ENCODE data around the gene AP2B1.

Gene AP2B1

DNA sequence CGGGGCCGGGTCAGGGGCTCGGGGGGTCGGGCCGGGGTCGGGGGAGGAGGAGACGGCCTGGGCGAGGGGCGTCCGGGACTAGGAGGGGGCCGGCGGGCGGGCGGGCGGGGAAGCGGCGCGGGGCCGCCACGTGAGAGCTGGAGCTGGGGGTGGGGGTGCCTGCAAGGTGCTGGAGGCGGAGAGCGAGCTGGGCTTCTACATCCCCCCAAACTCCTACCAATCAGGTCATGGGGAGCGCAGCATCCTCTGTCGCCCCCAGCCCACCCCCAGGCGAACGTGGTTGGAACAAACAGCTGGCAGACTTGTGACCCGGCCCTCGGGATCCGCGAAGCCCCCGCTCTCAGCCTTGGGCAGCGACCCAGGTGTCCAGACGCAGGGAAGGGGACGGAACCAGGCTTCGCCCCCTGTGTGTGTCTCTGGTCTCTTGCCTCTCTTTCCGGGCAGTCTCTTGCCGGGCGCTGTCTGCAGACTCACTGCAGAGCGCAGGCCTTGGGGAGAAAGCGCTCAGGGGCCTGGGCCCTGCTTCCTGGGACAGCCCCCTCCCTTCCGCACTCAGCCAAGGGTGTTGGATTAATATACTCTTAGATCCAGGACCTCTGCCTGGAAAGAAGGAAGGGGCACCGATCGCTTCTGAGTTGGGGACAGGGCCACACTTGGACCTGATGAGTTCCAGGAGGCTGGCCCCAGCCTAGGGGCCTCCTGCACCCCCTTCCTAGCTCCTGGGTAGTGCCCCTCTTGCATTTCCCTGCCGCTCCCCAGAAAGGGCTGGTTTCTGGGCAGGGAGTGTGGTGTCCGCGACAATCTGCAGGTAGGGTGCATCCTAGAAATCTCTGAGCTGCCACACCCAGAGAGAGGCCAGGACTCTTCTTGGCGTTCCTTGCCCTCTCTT lies 145.0 kb downstream of the AP2B1 start:
- DNase-seq = no peak

DNA sequence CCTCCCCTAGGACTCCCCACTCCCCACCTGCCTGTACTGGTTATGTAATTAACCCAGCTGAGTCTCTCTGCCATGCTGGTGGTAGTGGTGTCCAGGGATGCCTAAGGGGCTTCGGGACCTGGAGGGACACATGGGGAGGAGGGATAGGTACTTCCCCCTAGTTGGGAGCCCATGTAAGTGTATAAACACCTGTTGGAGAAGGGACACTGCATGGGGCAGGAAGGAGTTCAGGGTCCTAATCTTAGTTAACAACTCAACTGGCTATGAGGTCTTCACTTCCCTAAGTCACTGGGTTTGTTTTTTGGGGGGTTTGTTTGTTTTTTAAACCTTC lies 145.6 kb downstream of the AP2B1 start:
- no peak for DNase-seq

GRCh38 chr17:35733366-35733765 lies 146.2 kb downstream of the AP2B1 start:
- DNase-seq = no peak

GRCh38 chr17:35734396-35734795 lies 147.3 kb downstream of the AP2B1 start:
- no peak for DNase-seq

DNA sequence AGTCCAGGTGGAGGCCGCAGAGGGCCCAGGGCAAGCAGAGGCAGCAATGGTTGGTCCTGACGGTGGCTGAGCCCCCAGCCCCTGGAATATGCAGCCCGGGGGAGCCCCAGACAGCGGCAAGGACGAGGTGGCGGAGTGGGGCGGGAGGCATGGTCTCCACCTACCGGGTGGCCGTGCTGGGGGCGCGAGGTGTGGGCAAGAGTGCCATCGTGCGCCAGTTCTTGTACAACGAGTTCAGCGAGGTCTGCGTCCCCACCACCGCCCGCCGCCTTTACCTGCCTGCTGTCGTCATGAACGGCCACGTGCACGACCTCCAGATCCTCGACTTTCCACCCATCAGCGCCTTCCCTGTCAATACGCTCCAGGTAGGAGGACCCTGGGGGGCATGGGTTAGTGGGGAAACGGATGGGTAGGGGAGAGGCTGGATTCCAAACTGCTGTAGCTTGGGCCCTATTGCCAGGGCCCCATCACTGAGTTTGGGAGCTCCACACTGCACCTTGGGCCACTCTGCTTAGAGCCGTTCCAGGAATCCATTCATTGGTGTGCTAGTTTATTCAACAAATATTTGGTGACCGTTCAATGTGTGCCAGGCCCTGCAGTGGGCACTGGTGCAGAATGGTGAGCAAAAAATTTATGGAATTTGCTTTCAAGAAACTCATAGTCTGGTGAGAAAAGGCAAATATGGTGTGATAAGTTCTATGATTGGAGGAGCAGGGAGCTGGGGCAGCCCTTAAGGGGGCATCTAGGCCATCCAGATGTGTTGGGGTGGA lies 148.1 kb downstream of the AP2B1 start:
- no peak for DNase-seq

DNA sequence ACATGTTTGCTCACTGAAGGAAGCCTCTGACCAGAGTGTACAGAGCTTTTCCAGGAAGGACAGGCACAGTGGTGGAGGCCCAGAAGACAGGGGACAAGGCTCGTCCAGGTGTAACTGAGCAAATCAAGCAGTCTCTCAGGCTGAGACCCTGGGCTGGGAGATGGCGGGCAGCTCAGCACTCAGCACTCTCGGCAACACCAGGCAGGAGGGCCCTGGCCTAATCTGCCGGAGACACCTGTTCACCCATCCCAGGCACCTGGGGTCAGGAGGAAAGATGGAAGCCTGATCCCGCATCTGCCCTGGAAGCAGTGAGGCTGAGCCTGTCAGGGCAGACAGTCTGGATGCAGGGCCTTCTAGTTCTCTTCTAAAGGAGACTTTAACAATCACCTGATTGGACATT lies 149.1 kb downstream of the AP2B1 start:
- no peak for DNase-seq

DNA sequence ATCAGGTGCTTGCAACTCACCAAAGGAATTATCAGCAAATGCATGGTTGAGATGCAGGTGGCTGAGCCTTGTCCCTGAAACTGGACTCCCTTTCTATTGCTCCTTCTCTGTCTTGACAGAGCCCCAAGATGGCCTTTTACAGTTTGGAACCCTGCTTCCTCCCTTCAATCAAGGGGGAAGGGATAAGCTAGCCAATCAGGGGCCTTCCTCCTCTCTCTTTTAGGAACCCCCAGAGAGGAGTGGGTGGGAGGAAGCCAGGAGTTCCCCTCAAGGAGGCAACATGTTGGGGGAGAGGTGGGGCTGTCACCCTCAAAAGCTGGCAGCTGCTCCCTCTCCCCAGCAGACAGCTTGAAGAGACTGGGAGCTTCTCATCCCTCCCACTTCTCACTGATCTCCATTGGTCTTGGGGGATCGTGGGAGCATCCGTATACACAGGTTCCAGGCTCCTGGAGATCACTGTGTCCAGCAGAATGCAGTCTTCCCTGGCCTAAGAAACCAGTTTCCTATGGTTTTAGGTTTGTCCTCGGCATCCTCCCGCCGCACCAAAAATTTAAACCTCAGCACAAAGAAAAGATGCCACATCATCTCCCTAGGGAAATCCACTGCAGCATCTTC lies 151.5 kb downstream of the AP2B1 start:
- no peak for DNase-seq

- no peak for DNase-seq
Measured at GRCh38 chr17:35740216-35740615, 153.1 kb downstream of the AP2B1 start.

DNA sequence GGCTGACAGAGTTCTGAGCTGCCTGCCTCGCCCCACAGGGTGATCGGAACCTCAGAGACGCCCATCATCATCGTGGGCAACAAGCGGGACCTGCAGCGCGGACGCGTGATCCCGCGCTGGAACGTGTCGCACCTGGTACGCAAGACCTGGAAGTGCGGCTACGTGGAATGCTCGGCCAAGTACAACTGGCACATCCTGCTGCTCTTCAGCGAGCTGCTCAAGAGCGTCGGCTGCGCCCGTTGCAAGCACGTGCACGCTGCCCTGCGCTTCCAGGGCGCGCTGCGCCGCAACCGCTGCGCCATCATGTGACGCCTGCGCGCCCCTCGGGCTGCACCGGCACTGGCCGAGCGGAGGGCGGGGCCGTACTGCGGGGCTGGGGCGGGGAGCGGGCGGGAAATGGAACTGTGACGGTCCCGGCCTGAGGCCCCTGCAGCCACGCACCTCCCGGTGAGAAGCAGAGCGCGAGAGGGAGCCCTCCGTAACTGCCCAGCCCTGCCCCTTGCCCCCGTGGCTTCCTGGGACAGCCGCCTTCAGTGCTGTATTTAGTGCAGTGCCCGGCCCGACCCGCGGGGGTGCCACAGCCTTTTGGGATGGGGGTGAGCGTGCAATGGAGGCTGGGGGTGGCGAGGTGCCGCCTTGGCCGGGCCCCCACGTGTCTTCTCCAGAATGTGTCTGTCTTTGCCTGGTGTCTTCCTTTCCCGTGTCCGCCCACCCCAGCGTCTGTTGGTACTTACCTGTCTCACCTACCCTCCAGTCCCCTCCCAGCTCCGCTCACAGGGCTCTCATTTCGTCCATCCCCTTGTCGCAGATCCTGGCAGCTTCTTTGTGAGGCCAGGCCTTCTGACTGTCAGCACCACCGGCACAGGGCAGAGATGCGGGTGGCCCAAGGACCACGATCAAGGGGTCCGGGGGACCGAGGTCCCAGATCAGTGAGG lies 154.1 kb downstream of the AP2B1 start:
- DNase-seq = peak; percentile 19

DNA sequence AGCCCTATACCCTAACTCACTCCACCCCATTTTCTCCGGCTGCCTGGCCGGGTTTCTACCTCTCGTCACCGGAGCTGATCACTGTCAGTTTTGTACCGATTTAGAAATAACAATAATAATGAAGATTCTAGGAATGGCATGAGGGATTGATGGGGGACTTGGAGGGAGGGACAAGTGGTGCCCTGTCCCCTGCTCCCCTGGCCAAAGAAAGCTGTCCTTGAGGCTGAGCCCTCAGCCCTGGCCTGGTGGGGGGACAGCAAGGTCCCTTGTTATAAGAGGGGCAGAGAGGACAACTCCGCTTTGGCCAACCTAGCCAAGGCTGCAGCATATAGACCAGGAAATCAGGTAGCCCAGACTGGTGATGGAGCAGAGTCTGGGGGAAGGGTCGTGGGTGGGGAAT lies 155.4 kb downstream of the AP2B1 start:
- DNase-seq = no peak

GRCh38 chr17:35742896-35743477 lies 155.9 kb downstream of the AP2B1 start:
- DNase-seq = no peak

- peak; percentile 16 for DNase-seq
Measured at GRCh38 chr17:35743626-35744328, 156.7 kb downstream of the AP2B1 start.

DNA sequence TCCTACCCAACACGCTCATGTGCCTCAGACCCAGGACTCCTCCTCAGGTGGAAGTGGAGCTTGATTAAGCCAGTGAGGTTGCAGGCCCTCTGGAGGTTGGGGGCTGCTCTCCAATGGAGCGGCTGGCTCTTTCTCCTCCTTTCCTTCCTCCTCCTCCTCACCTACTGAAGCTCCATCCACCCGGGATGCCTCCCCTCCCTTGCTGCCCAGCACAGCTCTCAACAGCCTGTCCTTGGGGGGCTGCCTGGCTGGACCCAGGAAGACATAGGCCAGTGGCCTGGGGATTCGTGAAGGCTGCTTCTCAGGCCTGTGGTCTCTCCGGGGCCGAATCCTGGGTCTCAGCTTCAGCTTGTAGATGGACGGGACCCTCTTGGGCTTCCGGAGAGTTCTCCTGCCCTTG lies 157.7 kb downstream of the AP2B1 start:
- DNase-seq = no peak

- DNase-seq = no peak
Measured at GRCh38 chr17:35745246-35745645, 158.1 kb downstream of the AP2B1 start.

DNA sequence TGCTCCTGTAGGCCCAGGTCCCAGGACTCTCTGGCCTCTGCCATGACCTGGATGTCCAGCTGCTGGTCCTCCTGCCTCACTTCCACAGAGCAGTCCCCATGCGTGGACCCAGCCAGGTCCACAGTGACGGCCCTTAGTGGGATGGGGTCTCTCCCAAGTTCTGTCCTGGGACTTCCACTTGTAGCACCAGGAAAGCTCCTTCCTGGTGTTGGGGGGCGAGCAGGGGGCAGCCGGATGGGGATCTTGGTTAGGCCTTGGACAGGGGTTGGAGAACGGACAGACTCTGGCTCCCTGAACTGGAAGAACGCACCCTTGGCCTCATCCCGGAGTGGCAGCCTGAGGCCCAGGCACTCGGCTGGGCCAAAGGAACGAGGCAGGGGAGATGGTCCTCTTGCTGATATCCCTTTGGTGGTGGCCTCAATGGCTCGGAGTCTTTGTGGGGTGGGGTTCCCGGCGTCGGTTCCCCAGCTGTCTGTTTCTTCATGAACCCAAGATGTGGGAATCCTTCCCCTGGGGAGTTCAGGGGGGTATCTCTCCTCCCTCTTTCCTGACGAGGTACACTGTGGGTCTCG lies 158.7 kb downstream of the AP2B1 start:
- DNase-seq = no peak

DNA sequence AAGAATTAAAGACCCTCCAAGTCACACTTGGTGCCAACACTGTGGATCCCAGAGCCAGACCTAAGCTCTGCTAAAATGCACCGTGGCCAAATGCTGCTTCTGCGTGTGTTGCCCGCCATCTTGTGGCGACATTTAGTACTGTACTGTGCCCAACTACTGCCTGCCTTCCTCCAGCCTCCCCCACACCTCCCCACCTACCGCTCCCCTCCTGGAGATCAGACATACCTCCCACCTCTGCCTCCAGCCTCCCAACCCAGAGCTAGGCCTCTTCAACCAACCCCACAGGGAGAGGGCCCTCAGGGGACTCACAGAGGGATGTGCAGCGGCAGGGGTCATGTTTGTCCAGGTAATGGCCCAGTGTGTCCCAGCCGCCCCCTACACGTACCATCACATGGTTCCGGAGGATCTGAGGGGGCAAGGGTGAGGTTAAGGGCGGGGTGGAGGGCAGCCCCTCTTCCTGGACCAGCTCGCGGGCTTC lies 160.5 kb downstream of the AP2B1 start:
- DNase-seq = peak; percentile 83

DNA sequence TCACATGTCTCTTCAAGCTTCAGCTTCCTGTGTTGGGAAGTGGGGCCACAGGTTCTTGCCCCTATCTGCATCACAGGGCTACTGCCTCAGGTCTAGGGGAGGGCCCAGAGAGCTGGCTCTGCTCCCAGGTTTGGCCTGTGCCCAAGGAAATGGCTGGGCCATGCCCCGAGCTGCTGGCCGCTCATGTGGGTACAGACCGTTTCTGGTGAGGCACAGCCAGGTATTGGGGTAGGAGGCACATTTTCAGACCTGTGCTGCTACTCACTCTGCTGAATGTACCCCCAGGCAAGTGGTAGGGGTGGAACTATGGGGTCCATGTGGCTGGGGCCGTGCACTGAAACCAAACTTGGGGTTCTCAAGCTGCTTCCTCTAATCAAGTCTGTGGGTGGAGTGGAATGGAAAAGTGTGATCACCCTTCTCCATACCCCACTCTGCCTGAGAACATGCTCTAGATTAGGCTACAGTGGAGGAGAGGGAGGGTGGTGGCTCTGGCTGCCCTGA lies 161.3 kb downstream of the AP2B1 start:
- no peak for DNase-seq

GRCh38 chr17:35748979-35749378 lies 161.9 kb downstream of the AP2B1 start:
- no peak for DNase-seq

- no peak for DNase-seq
Measured at GRCh38 chr17:35749560-35750412, 162.7 kb downstream of the AP2B1 start.

All from CD4-positive, alpha-beta T cell treated with Interleukin-6 for 4 hours (primary cell).